ENCODE results near the gene MAN2A1.

GRCh38 chr5:109721741-109722140 lies 32.0 kb downstream of the MAN2A1 start:
- TF ChIP-seq, protein P1, sequence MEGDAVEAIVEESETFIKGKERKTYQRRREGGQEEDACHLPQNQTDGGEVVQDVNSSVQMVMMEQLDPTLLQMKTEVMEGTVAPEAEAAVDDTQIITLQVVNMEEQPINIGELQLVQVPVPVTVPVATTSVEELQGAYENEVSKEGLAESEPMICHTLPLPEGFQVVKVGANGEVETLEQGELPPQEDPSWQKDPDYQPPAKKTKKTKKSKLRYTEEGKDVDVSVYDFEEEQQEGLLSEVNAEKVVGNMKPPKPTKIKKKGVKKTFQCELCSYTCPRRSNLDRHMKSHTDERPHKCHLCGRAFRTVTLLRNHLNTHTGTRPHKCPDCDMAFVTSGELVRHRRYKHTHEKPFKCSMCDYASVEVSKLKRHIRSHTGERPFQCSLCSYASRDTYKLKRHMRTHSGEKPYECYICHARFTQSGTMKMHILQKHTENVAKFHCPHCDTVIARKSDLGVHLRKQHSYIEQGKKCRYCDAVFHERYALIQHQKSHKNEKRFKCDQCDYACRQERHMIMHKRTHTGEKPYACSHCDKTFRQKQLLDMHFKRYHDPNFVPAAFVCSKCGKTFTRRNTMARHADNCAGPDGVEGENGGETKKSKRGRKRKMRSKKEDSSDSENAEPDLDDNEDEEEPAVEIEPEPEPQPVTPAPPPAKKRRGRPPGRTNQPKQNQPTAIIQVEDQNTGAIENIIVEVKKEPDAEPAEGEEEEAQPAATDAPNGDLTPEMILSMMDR (optimal IDR thresholded peaks at IDR 0.05 in 1 of 3, IDR thresholded peaks at IDR 0.05 in 1 of 3, conservative IDR thresholded peaks at IDR 0.05 in 1 of 3; ENCODE audit: extremely low read depth in 1 of 3, insufficient read depth in 2 of 3, low read length in 3 of 3): no peak
- no peak for TF ChIP-seq EZH2 (IDR thresholded peaks at IDR 0.05; ENCODE audit: low read length)

Measured in keratinocyte (primary cell).